Measurements from ENCODE around the gene OR2T10.
"Not testable (repeated sequence)": the region's sequence is repeated elsewhere in the genome, so short reads cannot be mapped to it uniquely, and the experiment has no call there.

OR2T10 gene

GRCh38 chr1:248597589-248597988 lies at the start of gene OR2T10:
Gene OR2T10 (minus strand): TSS chr1:248597700. CDS start chr1:248593768, 3,932 bp downstream.
- in situ Hi-C loops (cut with HindIII; ENCODE audit: low sequenced_read_pairs): no loop called here
- no peak for DNase-seq (ENCODE audit: low read depth, low spot score)
- H3K4me3 ChIP-seq (ENCODE audit: low read depth, low read length): no peak within 1 kb of the TSS
- TF ChIP-seq CTCF (IDR thresholded peaks at IDR 0.05; ENCODE audit: low read depth, low read length): no peak

GRCh38 chr1:248645178-248645577 lies 47.7 kb upstream of the OR2T10 start, which contains the start of gene OR2T35:
Gene OR2T35 (minus strand): TSS chr1:248645278. CDS start chr1:248639258, 6,020 bp downstream.
- DNase-seq (ENCODE audit: low read depth, low spot score); in situ Hi-C loops (cut with HindIII; ENCODE audit: low sequenced_read_pairs); H3K4me3 ChIP-seq (ENCODE audit: low read depth, low read length): not testable (repeated sequence)

GRCh38 chr1:248642971-248643651 lies 45.6 kb upstream of the OR2T10 start:
- H3K4me3 ChIP-seq (ENCODE audit: low read depth, low read length); DNase-seq (ENCODE audit: low read depth, low spot score); in situ Hi-C loops (cut with HindIII; ENCODE audit: low sequenced_read_pairs): not testable (repeated sequence)

GRCh38 chr1:248641583-248641982 lies 44.1 kb upstream of the OR2T10 start:
- in situ Hi-C loops (cut with HindIII; ENCODE audit: low sequenced_read_pairs); H3K4me3 ChIP-seq (ENCODE audit: low read depth, low read length); DNase-seq (ENCODE audit: low read depth, low spot score): not testable (repeated sequence)

GRCh38 chr1:248640906-248641305 lies 43.4 kb upstream of the OR2T10 start:
- DNase-seq (ENCODE audit: low read depth, low spot score); in situ Hi-C loops (cut with HindIII; ENCODE audit: low sequenced_read_pairs); H3K4me3 ChIP-seq (ENCODE audit: low read depth, low read length): not testable (repeated sequence)

GRCh38 chr1:248639652-248640051 lies 42.2 kb upstream of the OR2T10 start:
- DNase-seq (ENCODE audit: low read depth, low spot score); H3K4me3 ChIP-seq (ENCODE audit: low read depth, low read length); in situ Hi-C loops (cut with HindIII; ENCODE audit: low sequenced_read_pairs): not testable (repeated sequence)

GRCh38 chr1:248636612-248637011 lies 39.1 kb upstream of the OR2T10 start:
- H3K4me3 ChIP-seq (ENCODE audit: low read depth, low read length); DNase-seq (ENCODE audit: low read depth, low spot score); in situ Hi-C loops (cut with HindIII; ENCODE audit: low sequenced_read_pairs): not testable (repeated sequence)

- DNase-seq (ENCODE audit: low read depth, low spot score); in situ Hi-C loops (cut with HindIII; ENCODE audit: low sequenced_read_pairs); H3K4me3 ChIP-seq (ENCODE audit: low read depth, low read length): not testable (repeated sequence)
Measured at GRCh38 chr1:248634991-248635390, 37.5 kb upstream of the OR2T10 start, which contains the start of gene OR2T11. Gene OR2T11 (minus strand): TSS chr1:248635091. CDS start chr1:248627128, 7,963 bp downstream.

- no peak for DNase-seq (ENCODE audit: low read depth, low spot score)
- H3K4me3 ChIP-seq (ENCODE audit: low read depth, low read length): no peak overlapping the region
- no peak for TF ChIP-seq CTCF (IDR thresholded peaks at IDR 0.05; ENCODE audit: low read depth, low read length)
- in situ Hi-C loops (cut with HindIII; ENCODE audit: low sequenced_read_pairs): no loop called here
Measured at GRCh38 chr1:248631354-248632008, 34.0 kb upstream of the OR2T10 start.

GRCh38 chr1:248630551-248630950 lies 33.1 kb upstream of the OR2T10 start:
- in situ Hi-C loops (cut with HindIII; ENCODE audit: low sequenced_read_pairs): no loop called here
- H3K4me3 ChIP-seq (ENCODE audit: low read depth, low read length): no peak overlapping the region
- TF ChIP-seq CTCF (IDR thresholded peaks at IDR 0.05; ENCODE audit: low read depth, low read length): no peak
- DNase-seq (ENCODE audit: low read depth, low spot score): no peak

Measured in astrocyte of the spinal cord (primary cell).